RWPE1 (cell line): ENCODE data around the gene TTC21B.

Experiments used
- CTCF ChIA-PET: fragments of 350-600 bp; sonication (Branson Sonifier 250); formaldehyde crosslinking; extraction: SDS; loops from one replicate; lab custom pipeline; 2021; lab: Yijun Ruan, JAX
- POLR2A ChIA-PET: fragments of 400-600 bp; formaldehyde crosslinking; extraction: SDS; loops from one replicate; lab custom pipeline; 2020; ENCODE audit warnings: antibody characterized with exemption; ENCODE audit not compliant: low non-redundant PET; lab: Yijun Ruan, JAX
- DNase-seq: peaks from one replicate; pipeline ENCODE4 v3.0.0; 2012; ENCODE audit warnings: low spot score
- H3K27ac ChIP-seq: fragments of 450-650 bp; 2 replicates; pipeline ENCODE4 v1.5.1; 2017
- CTCF ChIP-seq: fragments of 450-650 bp; conservative IDR thresholded peaks from 2 replicates; pipeline ENCODE4 v1.5.1; 2017; ENCODE audit warnings: low read depth, mild to moderate bottlenecking

Gene TTC21B

GRCh38 chr2:165833156-165833555 lies 120.4 kb downstream of the TTC21B start:
- ChIA-PET POLR2A (no interaction called here), CTCF (no interaction called here)
- TF ChIP-seq CTCF = no peak
- peak; percentile 84 for DNase-seq
- H3K27ac ChIP-seq = no peak overlapping the region

- TF ChIP-seq CTCF = no peak
- POLR2A ChIA-PET = no interaction called here
- no peak overlapping the region for H3K27ac ChIP-seq
- no peak for DNase-seq
- CTCF ChIA-PET = no interaction called here
Observed at GRCh38 chr2:165827921-165828276, 125.7 kb downstream of the TTC21B start.

GRCh38 chr2:165827016-165827920 lies 126.3 kb downstream of the TTC21B start:
- TF ChIP-seq CTCF = no peak
- ChIA-PET CTCF (no interaction called here), POLR2A (no interaction called here)
- DNase-seq = no peak
- no peak overlapping the region for H3K27ac ChIP-seq

- no peak for DNase-seq
- TF ChIP-seq CTCF = no peak
- CTCF ChIA-PET = interaction anchor here (0.6 kb wide), 1 partner anchor 1310 kb away, joined by 4 read pairs; no protein-coding TSS in a partner anchor
Observed at GRCh38 chr2:165825041-165825440, 128.5 kb downstream of the TTC21B start.

More at GRCh38 chr2:165825041-165825440, 128.5 kb downstream of the TTC21B start:
- no peak overlapping the region for H3K27ac ChIP-seq
- POLR2A ChIA-PET = no interaction called here
